ENCODE results near the gene BRIP1. TPM values are rescaled to one million over a fixed set of nuclear protein-coding genes. Genes with fewer than 3 reads are reported as not detected.

BRIP1 gene
- total RNA-seq, 2 donors from 2014 or later: 0.14 TPM

DNA sequence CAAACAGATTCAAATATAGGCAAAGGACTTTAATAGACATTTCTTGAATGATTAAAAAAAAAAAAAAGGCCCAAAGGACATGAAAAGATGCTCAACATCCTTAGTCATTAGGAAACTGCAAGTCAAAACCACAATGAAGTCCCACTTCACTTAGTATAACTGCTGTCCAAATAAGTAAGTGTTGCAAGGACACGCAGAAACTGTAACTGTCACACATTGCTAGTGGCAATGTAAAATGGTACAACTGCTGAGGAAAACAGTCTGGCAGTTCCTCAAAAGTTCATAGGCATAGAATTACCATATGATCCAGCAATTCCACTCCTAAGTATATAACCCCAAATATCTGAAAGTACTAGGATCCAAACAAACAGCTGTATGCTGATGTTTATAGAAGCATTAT is 112.7 kb downstream of the BRIP1 start:
- Histone ChIP-seq H3K27ac (no peak overlapping the region), H3K27me3 (replicated peaks; ENCODE audit: insufficient read depth) (no peaks in the 10 kb centered on the region), H3K4me1 (ENCODE audit: control insufficient read depth in 1 of 2, low read depth in 2 of 2) (no peaks in the 10 kb centered on the region), H3K36me3 (no peaks in the 10 kb centered on the region), H3K4me3 (no peak overlapping the region), H3K9me3 (no peaks in the 10 kb centered on the region)
- ATAC-seq (ENCODE audit: insufficient number of reproducible peaks, low FRiP score, low read depth): no peak
- no peak for DNase-seq (ENCODE audit: low spot score)
- TF ChIP-seq, protein P1, sequence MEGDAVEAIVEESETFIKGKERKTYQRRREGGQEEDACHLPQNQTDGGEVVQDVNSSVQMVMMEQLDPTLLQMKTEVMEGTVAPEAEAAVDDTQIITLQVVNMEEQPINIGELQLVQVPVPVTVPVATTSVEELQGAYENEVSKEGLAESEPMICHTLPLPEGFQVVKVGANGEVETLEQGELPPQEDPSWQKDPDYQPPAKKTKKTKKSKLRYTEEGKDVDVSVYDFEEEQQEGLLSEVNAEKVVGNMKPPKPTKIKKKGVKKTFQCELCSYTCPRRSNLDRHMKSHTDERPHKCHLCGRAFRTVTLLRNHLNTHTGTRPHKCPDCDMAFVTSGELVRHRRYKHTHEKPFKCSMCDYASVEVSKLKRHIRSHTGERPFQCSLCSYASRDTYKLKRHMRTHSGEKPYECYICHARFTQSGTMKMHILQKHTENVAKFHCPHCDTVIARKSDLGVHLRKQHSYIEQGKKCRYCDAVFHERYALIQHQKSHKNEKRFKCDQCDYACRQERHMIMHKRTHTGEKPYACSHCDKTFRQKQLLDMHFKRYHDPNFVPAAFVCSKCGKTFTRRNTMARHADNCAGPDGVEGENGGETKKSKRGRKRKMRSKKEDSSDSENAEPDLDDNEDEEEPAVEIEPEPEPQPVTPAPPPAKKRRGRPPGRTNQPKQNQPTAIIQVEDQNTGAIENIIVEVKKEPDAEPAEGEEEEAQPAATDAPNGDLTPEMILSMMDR (IDR thresholded peaks at IDR 0.05): no peak

DNA sequence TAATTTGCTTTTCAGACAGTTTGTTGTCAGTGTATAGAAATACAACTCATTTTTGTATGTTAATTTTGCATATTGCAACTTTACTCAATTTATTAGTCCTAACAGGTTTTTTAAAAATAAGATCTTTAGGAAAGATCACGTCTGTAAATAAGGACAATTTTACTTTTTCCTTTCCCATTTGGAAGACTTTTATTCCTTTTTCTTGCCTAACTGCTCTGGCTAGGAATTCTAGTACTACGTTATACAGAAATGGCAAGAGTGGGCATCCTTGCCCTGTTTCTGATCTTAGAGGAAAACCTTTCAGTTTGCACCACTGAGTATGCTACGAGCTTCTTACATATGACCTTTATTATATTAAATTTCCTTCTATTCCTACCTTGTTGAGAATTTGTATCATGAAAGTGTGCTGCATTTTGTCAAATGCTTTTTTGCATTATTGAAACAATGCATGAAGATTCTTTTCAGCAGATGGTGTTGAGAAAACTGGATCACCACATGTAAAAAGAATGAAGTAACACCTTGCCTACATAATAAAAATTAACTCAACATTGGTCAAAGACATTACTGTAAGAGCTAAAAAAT is 113.4 kb downstream of the BRIP1 start:
- TF ChIP-seq, protein P1 (IDR thresholded peaks at IDR 0.05): no peak
- H3K4me1 ChIP-seq (ENCODE audit: control insufficient read depth in 1 of 2, low read depth in 2 of 2): no peaks in the 10 kb centered on the region
- no peaks in the 10 kb centered on the region for H3K27me3 ChIP-seq (replicated peaks; ENCODE audit: insufficient read depth)
- no peaks in the 10 kb centered on the region for H3K36me3 ChIP-seq
- H3K9me3 ChIP-seq: no peaks in the 10 kb centered on the region
- H3K27ac ChIP-seq: no peak overlapping the region
- DNase-seq (ENCODE audit: low spot score) (no peak), ATAC-seq (ENCODE audit: insufficient number of reproducible peaks, low FRiP score, low read depth) (no peak)
- no peak overlapping the region for H3K4me3 ChIP-seq

DNA sequence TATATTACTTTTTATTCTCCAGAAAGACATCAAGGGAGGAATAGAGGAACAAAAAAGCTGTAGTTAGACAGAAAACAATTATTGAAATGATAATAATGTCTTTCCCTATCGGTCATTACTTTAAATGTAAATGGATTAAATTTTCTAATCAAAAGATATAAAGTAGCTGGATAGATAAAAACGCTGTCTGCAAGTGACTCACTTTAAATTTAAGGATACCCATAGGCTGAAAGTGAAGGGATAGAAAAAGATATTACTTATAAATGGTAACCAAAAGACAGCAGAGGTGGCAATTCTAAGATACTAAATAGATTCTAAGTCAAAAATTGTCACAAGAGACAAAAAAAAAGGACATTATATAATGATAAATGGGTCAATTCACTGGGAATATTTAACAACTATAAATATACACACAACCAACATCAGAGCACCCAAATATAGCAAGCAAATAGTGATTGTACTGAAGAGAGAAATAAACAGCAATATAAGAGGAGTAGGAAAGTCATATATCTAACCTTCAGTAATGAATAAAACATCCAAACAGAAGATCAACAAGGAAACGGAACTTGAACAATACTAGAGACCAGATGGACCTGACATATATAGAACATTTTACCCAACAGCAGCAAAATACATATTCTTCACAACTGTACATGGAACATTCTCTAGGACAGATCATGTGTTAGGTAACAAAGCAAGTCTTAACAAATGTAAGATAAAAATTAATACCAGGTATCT is 116.9 kb downstream of the BRIP1 start:
- ATAC-seq (ENCODE audit: insufficient number of reproducible peaks, low FRiP score, low read depth) (no peak), DNase-seq (ENCODE audit: low spot score) (no peak)
- H3K27me3 ChIP-seq (replicated peaks; ENCODE audit: insufficient read depth): no peaks in the 10 kb centered on the region
- H3K4me1 ChIP-seq (ENCODE audit: control insufficient read depth in 1 of 2, low read depth in 2 of 2): no peaks in the 10 kb centered on the region
- H3K9me3 ChIP-seq: peaks cover 4% of the 10 kb centered on the region
- TF ChIP-seq, protein P1 (IDR thresholded peaks at IDR 0.05): no peak
- H3K27ac ChIP-seq: no peak overlapping the region
- no peak overlapping the region for H3K4me3 ChIP-seq
- H3K36me3 ChIP-seq: no peaks in the 10 kb centered on the region

DNA sequence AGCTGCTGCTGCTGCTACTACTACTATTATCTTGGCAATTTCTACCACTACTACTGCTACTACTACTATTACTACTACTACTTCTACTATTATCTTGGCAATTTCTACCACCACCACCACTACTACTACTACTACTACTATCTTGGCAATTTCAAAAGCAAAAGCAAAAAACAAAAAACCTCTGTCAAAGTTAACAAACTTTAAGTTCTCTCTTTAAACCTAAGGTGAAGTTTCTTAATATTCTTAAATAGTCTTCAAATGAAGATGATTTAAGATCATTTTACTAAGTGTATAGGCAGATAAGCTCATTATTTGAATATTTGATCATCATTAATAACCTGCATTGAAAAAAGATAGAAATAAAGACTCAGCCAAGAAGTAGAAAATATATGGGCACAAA is 118.5 kb downstream of the BRIP1 start:
- TF ChIP-seq, protein P1 (IDR thresholded peaks at IDR 0.05): no peak
- H3K36me3 ChIP-seq: no peaks in the 10 kb centered on the region
- ATAC-seq (ENCODE audit: insufficient number of reproducible peaks, low FRiP score, low read depth): no peak
- H3K4me3 ChIP-seq: no peak overlapping the region
- DNase-seq (ENCODE audit: low spot score): no peak
- no peaks in the 10 kb centered on the region for H3K27me3 ChIP-seq (replicated peaks; ENCODE audit: insufficient read depth)
- no peaks in the 10 kb centered on the region for H3K4me1 ChIP-seq (ENCODE audit: control insufficient read depth in 1 of 2, low read depth in 2 of 2)
- no peak overlapping the region for H3K27ac ChIP-seq
- H3K9me3 ChIP-seq: peaks cover 4% of the 10 kb centered on the region

DNA sequence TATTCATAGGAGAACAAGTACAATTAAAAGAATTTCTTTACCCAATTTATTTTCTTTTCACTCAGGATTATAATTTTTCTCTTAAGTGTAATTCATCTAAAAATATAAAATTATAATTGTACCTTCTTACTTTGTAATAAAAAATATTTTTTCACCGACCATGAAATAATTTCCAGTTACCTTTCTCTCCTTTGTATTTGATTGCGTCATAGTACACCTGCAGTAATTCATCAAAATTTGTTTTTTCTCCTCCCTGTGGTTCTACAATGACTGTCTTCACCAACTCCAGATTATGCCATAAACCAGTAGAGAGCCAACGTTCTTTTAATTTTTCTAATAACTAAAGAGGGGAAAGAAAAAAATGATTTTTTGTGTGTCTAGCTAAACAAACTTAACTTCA is 119.1 kb downstream of the BRIP1 start:
- DNase-seq (ENCODE audit: low spot score) (no peak), ATAC-seq (ENCODE audit: insufficient number of reproducible peaks, low FRiP score, low read depth) (no peak)
- Histone ChIP-seq H3K4me1 (ENCODE audit: control insufficient read depth in 1 of 2, low read depth in 2 of 2) (no peaks in the 10 kb centered on the region), H3K36me3 (no peaks in the 10 kb centered on the region), H3K27ac (no peak overlapping the region), H3K9me3 (peaks cover 4% of the 10 kb centered on the region), H3K27me3 (replicated peaks; ENCODE audit: insufficient read depth) (no peaks in the 10 kb centered on the region), H3K4me3 (no peak overlapping the region)
- TF ChIP-seq, protein P1 (IDR thresholded peaks at IDR 0.05): no peak
